GM21737 (cell line): ENCODE measurements around the gene TNPO1.

Experiments
- ATAC-seq: cut with Tn5 transposase; IDR thresholded peaks from one replicate; pipeline ENCODE4 v1.9.1; 2021; ENCODE audit warnings: mild to moderate bottlenecking, moderate library complexity; ENCODE audit not compliant: unreplicated experiment

TNPO1 gene

DNA sequence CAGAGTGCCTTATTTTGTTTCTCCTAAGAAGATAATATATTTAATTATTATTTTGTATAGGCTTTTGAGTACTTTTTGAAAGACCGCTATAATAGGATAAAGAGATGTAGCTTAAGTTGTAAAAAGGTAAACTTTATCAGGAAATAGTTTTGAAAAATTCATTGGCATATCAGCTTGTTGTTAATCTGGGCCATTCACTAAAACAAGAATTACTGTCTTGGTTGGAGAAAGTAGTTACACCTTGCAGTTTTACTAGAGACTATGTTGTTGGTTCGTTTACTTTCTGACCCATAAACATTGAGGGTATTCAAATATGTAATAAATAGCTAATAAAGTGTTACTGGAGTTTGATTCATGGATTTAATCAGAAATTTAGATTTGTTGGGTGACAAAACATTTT lies 33.7 kb downstream of the TNPO1 start:
- no peak for ATAC-seq

DNA sequence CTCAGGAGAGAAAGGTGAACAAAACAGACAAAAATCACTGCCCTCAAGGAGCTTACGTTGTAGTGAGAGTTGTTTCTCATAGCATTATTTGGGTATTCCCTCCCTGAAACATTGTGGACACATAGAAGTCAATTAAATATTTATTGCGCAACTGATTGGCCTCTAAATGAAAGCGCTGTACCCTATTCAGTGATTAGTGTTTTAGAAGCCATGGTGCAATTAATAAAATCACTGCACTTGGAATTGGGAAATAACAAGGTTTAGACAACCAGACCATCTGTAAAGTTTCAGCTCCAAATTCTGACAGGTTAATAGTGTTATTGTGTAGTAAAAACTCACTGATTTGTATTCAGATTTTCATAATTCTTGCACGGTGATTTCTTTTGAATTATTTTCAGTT lies 35.9 kb downstream of the TNPO1 start:
- no peak for ATAC-seq

DNA sequence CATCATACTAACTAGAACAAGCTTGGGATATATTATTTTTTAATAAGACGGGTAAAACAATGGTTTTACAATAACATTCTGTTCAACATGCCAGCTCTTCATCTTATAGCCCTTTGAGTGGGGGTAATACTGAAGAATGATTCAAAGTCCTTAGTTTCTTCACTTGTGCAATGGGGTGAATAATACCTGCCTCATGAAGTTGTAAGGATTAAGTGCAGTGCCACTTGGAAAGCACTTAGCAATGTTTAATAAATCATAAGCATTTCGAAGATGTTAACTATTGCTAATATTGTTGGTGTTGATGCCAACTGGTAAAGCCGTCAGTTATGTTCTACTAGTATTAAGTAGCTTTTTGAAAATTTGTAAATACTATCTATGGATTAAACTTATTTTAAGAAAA lies 38.0 kb downstream of the TNPO1 start:
- ATAC-seq: no peak

GRCh38 chr5:72855821-72856220 lies 39.4 kb downstream of the TNPO1 start:
- ATAC-seq: no peak

- ATAC-seq: no peak
Measured at GRCh38 chr5:72857396-72857795, 40.9 kb downstream of the TNPO1 start.

DNA sequence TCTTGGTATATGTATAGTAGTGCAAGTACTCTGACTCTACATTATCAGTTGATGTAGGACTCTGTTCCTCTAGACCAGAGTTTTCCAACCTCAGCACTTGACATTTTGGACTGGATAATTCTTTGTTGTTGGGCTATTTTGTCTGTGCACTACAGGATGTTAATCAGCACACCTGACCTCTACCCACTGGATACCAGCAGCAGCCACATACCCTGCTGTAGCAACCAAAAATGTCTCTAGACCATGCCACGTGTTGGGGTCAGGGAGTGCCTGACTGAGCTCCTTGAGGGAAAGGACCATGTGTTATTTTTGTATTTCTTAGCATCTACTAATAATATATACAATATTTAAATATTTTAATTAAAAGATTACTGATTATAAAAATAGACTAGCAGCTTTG lies 42.7 kb downstream of the TNPO1 start:
- no peak for ATAC-seq

DNA sequence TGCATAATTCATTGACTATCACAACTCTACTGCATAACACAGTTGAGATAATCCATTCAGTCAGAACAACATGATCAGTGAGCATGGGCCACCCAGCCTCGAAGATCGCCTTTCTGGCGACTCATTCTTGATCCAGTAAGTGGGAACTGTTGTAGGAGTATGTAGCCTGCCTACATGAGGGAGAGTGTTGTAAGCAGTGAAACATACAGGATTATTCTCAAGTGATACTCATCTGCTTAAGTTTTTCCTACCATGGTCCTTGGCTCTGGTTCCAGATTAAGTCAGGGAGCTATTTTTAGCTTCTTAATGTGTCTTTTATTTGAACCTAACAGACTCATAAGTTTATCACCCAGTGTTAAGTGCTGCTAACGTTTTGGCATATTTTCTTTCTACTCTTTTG lies 44.0 kb downstream of the TNPO1 start:
- no peak for ATAC-seq

DNA sequence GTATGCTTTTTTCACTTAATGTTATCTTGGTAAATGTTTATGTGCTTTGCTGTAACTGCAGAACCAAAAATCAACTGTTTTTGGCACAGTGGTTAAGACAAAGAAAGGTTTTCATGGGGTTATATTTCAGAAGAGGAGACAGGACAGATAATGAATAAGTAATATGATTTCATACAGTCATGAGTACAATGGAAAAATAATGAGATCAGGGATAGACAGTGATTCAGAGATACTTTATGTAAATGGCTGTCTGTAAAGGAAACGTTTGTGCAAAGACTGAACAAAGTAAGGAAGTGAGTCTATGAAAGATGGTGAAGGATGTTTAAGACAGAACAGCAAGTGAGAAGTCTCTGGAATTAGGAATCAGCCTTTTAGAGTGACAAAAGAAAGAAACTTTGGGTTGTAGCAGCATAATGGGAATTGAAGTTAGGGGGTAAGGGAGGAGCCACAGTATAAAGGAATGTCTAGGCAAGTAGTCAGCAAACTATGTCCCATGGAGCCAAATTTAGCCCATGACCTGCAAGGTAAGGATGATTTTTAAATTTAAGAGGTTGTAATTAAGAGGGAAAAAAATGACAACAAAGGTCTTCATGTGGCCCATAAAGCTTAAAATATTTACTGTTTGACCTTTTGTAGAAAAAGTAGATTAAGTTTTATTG lies 55.0 kb downstream of the TNPO1 start:
- no peak for ATAC-seq

DNA sequence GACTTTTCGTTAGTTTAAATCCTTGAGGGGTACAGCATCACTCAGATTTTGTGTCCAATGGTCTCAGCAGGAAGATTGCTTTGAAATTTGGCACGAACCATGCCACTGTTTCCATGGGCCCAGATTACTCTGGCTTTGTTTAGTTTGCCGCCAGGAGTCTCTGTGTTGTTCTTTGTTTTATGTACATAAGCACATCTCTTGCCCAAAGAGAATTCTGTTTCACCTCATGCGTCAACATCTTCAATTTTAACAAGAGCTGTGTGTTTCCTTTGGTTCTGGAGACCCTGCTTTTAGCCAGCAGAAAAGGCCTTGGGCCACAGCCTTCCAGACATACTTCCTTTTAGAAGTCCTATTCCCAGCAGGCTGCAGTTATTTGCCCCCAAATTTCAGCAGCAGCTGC lies 62.4 kb downstream of the TNPO1 start:
- ATAC-seq: no peak

DNA sequence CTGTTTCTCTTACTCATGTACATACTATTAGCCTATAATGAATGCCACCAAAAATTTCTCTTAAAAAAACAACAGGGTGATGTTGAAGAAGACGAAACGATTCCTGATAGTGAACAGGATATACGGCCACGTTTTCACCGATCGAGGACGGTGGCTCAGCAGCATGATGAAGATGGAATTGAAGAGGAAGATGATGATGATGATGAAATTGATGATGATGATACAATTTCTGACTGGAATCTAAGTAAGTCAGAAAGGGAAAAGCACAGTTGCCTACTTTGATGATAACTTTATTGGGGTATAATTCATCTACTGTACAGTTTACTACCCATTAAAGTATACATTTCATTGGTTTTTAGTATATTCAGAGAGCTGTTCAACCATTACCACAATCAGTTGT lies 66.5 kb downstream of the TNPO1 start:
- no peak for ATAC-seq

DNA sequence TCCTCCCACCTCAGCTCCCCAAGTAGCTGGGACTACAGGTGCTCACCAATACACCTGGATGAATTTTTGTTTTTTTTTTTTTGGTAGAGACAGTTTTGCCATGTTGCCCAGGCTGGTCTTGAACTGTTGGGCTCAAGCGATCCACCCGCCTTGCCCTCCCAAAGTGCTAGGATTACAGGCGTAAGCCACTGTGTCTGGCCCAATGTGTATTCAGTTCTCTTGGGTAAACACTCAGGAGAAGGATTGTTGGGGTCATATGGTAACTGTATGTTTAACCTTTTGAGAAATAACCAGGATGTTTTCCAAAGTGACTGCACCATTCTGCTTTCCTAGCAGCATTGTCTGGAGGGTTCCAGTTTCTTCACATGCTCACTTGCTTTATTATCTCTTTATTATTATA lies 67.4 kb downstream of the TNPO1 start:
- no peak for ATAC-seq

DNA sequence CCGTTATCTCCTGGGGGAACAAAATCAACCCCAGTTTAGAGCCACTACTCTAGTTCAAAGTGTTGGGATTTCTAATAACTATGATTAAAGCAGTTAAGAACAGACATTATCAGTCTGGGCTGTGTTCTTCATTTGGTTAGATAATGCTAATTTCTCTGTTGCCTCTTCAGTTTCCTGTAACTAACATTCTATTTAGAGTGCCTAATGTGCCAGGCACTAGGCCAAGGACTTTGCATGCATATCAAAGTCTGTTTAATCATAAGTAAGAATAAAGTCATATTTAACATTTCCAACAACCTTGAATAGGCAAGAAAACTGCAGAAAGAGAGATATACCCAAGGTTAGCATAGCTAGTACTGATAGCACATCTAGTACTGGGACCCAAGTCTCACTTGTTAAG lies 68.4 kb downstream of the TNPO1 start:
- no peak for ATAC-seq

- ATAC-seq: no peak
Measured at GRCh38 chr5:72885824-72886223, 69.4 kb downstream of the TNPO1 start.

DNA sequence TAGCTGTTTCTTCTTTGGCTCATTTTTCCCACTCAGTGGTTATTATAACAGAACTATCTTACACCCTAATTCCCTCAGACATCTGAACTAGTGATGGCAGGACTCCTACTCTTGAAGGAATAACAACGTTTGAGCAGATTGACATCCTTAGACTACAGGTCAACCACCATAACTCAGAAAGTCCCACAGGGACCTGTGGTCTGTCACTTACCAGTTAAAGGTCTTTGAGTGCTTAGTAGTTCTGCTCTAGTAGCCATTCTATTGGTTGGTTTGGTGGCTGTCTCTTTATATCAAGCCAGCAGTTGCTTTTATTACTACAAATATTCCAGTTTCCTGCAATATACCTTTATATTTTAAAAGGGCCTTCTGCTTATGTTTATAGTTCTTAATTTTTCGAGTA lies 72.1 kb downstream of the TNPO1 start:
- no peak for ATAC-seq

DNA sequence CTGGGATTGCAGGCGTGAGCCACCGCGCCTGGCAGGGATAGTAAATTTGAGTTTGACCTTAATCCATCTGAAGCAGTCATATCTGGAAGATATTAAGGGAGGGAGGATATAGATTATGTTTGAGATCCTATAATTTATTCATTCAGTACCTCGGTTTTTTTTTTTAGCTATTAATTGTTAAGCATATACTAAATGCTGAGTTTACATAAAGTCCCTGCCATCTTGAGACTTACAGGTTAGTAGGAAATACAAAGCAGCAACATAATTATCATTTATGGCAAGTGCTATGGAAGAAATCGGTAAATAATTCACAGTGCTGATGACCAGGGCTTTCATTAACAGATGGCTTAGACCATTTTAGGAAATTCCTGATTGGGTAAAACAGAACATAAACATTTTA lies 72.9 kb downstream of the TNPO1 start:
- no peak for ATAC-seq

DNA sequence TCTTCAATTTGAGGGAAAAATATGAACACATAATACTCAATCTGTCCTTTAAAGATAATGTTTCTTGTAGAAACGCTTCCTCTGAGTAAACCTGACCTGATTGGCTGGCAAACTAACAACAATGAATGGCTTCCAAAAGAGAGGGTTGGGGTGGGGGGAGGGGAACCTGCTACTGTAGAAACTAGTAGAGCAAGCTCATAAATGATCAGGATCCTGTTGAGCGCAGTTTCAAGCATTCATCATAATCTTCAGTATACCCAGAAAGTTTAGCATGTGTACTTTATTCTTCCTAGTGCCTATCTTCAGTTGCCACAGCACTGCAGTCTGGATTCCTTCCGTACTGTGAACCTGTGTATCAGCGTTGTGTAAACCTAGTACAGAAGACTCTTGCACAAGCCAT lies 76.4 kb downstream of the TNPO1 start:
- no peak for ATAC-seq

DNA sequence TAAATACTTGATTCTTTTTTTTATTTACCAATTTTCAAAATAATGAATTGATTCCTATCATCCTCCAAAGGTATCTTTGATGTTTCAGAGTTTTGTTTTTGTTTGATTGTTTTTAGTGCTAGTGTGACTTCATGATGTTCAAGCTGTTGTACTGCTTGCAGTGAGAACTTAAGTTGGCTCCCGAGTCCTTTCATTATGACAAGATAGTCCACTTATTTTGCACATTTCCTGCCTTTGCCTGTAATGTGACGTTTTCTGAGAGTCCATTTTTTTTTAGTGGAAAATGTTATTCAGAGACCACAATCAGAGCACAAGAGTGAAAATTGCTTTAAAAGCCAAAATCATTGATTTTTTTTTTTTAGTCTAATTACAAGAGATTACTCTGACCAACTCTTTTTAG lies 79.3 kb downstream of the TNPO1 start:
- ATAC-seq: no peak

GRCh38 chr5:72906806-72907205 lies 90.3 kb downstream of the TNPO1 start:
- no peak for ATAC-seq

DNA sequence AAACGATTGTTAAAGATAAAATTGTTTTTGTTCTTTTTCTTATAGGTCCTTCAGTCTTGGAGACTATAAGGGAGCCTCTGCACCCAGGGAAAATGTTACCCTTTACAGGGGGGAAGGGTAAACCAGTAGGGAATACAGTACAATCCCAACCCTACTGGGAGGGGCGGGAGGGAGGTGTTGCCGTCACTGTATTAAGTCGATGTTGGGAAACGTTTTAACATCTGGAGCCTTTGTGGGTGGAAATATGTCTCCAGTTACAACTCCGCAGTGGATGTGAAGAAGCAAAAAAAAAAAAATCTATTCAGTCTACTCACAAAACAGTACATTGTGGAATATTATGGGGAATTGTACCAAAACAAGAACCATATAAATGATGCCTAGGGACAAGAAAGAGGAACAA lies 92.2 kb downstream of the TNPO1 start:
- no peak for ATAC-seq

DNA sequence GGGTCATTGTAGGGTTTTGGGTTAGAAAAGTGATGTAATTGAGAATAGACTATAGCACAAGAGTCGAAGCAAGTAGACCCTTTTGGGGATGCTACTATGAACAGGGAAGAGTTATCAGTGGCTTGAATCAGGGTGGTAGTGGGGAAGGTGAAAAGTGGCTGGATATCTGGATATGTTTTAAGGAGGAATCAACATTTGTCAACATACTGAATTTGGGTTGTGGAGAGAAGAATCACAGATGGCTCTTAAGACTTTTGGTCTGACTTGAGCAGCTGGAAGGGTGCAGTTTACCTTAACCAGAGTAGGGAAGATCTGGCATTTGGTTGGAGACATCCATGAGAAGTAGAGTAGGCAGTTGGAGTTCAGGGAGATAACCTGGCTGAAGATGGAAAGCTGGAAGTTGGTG lies 100.9 kb downstream of the TNPO1 start:
- ATAC-seq: no peak

GRCh38 chr5:72920690-72921502 lies 104.4 kb downstream of the TNPO1 start:
- ATAC-seq: no peak

GRCh38 chr5:72921886-72922285 lies 105.4 kb downstream of the TNPO1 start:
- ATAC-seq: no peak

GRCh38 chr5:72922422-72922821 lies 106.0 kb downstream of the TNPO1 start:
- ATAC-seq: no peak
